Panc1 (cell line): ENCODE data around the gene KLHL28.

Source experiments
- CTCF ChIP-seq: fragments of 450-650 bp; IDR thresholded peaks from 2 replicates; pipeline ENCODE4 v1.5.1; 2017; ENCODE audit warnings: mild to moderate bottlenecking
- SIN3A ChIP-seq: IDR thresholded peaks from 2 replicates; pipeline ENCODE4 v1.6.1; 2012; ENCODE audit warnings: low read depth, mild to moderate bottlenecking, low read length, moderate library complexity, borderline replicate concordance; ENCODE audit not compliant: insufficient read depth

- TF ChIP-seq CTCF = no peak
- TF ChIP-seq SIN3A = no peak
Measured at GRCh38 chr14:44968714-44969113, 7.0 kb upstream of the KLHL28 start.
